NCI-H146 (cell line): Measurements from ENCODE around the gene CASK.

Experiments
- DNase-seq: peaks from one replicate; lab custom pipeline; 2025; lab: John Stamatoyannopoulos, UW

The CASK gene

DNA sequence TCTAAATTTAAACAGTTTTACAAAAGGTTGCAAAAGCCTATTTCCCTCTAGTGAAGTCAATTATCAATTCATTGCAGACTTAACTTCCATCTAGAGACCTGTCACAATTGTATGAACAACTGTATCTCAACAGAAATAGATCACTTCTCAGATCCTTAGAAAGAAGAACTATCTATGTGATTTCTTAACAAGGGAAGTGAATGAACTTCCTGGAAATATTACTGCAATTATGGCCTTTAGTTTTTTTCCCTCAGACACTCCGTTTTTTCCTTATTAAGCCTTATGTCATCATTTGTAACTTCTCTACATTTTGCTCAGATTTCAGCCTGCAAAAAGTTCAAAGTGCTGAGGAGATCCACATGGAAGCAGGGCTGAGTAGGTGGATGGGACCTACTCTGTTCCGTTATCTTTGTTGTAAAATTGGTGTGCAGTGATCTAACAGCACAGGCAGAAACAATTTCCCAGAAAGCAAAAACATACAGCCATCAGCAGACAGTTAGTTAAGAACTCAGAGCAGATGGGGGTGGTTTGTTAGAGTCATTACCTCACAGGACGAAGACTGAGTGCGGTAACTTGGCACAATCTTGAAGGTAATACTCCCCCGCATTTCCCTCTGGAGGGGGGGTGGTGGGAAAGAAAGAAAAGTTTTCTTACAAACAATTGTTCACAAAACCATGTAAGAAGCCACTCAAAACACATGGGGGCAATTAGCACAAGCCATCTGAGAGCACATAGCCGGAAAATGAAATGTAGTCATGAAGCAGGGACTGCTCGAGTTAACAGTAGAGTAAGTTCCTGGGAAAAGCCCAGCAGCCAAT is 363.9 kb downstream of the CASK start:
- no peak for DNase-seq

DNA sequence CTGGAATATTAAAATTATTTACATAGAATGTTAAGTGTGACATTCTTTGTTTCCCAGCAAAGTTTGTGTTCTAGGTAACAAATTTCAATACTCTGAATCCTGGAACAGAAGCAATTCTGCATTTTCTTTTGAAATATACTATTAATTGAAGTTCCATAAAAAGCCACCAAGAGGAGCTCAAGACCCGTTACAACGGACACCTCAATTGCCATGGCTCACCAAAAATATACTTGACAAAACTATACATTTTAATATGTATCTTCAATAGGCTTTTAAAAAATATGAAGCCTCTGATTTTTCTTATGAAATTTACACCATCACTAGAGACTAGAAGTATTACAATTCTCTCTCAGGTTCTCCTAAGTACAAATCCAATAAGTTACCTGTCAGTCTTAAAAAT is 364.8 kb downstream of the CASK start:
- DNase-seq: no peak

DNA sequence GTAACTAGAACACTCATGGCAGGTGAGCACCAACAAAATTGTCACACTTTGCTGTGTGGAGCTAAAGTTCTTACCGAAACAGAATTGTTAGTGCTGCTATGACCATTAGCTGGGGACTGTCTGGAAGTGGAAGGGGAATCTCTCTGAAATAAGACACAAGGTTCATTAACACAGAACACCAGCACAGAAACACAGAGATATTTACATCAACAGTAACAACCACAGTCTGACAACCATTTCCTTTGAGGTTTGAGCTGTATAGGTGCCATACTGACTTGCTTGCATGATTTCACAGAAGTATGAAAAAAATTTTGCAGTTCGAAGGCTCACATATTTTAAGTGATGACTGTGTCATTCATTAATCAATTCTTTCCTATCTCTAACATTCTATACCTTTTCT is 366.4 kb downstream of the CASK start:
- no peak for DNase-seq

DNA sequence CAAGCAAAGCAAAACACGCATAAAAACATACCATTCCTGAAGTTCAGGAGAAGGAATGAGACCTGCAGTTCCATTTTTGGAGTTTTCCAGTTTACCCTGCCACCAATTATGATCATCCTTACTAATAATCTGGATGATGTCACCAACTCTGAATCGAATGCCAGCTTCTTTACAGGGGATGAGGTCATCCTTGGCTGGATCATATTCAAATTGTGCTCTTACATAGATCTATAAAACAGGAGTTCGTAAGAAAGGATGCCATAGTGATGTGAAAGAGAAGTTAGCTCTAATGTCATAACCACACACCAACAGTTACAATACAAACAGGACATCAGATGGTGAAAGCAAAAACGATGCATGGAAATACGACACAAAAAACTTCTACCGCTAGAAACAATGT is 369.7 kb downstream of the CASK start:
- no peak for DNase-seq

DNA sequence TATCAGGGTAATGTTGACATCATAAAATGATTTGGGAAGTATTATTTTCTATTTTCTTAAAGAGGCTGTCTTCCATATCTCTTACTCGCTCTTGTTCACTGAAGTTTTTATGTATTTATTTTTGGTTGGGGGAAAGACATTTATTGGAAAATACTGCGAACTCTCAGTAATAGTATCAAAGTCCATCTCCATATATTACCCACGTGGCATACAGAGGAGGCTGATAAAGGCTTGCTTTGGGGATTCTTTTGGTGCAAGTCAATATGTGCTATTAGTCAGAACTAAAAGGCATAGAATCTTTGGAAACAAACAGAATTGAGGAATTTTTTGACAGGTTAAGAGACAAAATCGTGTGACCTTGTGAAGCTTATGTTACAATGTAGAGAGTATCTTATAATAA is 374.9 kb downstream of the CASK start:
- DNase-seq: no peak

DNA sequence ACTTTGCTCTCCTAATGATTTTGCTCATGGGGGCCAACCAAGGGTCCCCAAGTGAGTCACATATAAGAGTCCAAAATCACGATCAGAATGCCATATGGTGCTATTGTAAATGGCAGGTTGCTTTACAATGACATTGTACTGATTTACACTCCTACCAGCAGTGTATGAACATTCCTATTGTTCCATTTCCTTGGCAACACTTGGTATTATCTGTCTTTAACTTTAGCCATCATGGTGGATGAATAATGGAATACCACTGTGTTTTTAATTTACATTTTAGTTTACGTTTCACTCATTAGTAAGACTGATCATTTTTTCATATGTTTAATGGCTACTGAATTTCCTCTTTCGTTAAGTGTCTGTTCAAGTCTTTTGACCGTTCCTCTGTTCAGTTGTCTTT is 379.7 kb downstream of the CASK start:
- DNase-seq: no peak

DNA sequence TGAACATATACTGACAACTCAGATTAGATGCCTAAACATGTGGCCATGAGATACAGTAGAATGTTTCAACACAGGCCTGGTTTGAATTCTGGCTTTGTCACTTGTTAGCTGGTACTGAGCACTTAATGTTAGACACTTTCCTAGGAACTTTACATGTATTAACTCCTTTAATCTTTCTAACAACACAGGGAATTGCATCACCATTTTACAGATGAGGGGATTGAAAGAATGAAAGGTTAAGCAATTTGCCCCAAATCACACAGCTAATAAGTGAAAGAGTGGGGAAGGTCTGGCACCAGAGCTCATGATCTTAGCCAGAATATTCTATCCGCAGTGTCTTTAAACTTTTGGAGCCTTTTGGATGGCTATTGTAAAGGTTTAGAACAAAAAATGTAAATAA is 380.3 kb downstream of the CASK start:
- no peak for DNase-seq

DNA sequence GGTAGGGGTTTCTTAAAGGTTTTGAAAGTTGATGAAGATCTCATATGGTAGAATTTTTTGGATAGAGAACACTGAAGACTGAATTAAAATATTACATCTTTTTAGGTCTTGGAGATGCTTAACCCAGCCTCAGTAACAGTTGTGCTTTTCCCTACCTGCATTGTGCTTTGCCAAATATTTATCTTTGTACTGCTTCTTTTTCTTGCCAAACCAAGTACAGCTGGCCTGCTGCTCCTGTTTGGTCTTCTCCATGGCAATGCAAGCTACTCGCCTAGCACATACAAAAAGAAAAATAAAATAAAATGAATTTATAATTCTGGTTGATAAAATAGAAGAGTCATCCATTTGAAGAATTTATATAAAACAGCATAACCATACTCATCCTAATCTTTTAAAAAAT is 380.8 kb downstream of the CASK start:
- DNase-seq: no peak

DNA sequence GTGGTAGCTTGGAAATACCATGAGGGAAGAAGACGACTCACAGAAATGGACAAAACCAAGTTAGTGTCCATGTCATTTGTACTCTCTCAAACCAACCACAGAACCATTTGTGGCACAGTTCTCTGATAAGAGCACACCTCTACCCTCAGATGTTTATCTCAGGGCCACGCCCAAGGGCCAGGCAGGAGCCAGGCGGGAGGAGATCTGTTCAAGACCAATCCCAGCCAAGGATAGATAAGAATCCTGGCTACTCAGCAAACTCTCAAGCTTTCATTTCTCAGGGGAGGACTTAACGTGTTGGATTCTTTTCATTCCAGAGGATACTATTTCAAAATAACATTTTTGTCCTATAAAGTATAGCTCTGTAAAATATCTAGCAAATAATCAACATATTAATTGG is 381.2 kb downstream of the CASK start:
- DNase-seq: no peak

DNA sequence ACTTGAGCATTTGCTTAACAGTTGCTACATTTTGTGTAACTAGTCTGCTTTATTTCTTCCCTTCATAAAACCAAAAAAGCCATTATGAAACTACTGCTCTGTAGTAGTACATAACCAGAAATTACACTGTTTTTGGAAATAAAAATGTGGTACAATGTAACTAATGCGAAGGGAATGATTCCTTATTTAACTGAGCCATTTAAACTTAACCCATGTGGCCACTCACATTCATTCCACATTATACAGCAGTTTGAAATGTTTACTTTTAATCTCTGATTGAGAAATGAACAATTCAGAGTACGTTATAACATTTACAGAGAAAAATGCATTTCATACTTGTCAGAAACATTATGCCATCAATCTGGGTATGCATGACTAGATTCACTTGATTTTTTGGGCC is 382.0 kb downstream of the CASK start:
- no peak for DNase-seq

DNA sequence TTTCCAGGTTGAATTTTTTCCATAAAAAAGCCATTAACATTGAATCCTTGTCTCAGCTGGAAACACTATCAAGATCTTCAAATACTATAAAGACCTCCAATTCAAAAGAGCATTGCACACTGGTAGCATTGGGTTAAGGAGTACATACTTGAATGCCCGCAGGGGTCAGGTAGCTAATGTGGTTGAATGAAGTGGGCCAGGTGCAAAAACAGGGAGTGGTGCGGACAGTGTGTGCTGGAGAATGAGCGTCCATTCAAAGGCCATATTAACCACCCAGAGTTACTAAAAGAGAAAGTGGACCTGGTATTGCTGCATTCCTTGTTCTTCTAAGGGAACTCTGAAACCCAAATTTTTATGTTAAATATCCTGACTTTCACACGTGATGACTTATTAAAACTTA is 384.6 kb downstream of the CASK start:
- peak; percentile 64 for DNase-seq

DNA sequence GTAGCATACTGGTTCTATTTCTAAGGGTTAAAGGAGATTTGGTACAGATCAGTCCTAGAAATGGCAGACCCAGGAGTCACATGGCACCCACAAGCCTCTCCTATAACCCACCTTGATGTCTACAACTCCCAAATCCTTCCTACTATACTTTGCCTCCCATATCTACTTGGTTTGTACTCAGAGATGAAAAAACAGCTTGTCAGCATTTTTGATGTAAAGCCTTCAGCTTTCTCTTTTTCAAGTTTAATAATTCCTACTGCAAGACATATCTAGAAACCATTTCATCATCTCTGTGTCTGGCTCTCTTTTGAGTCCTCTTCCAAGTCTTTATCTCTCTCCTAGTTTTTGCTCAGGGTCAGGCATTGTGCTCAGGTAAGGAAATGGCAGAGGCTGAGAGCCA is 393.3 kb downstream of the CASK start:
- no peak for DNase-seq

DNA sequence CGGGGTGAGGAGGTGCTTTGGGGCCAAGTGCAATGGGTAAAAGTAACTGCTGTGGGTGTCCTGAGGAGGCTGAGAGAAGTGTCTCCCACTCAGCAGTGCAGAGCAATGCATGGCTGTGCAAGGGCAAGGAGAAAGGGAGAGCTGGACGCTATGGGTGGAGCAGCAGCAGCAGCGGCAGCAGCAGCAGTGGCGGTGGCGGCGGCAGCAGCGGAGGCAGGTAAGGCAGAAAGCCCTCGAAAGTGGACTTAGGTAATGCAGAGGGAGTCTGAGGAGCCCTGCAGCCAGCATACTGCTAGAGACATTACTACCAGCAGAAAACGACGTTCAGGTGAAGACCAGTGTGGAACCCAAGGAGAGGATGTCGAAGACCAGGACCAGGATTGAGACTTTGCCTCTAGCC is 394.1 kb downstream of the CASK start:
- DNase-seq: no peak

DNA sequence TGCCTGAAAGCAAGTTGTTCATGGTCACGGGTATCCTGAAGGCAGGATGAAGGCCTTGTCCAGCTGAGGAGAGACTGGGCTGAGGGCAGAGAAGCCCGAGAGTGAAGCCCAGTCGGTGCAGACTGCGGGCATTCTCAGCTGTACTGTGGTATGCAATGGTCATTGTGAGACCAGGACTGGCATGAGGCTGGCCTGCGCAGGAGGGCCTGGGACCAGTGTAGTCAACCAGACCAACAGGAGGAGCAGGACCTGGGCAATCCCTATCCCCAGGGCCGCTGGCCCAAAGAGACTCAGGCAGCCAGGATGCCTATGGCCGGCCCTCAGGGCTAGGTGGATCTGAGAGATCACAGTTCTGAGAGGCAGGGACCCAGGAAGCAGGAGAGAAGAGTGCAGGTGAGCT is 394.6 kb downstream of the CASK start:
- no peak for DNase-seq

DNA sequence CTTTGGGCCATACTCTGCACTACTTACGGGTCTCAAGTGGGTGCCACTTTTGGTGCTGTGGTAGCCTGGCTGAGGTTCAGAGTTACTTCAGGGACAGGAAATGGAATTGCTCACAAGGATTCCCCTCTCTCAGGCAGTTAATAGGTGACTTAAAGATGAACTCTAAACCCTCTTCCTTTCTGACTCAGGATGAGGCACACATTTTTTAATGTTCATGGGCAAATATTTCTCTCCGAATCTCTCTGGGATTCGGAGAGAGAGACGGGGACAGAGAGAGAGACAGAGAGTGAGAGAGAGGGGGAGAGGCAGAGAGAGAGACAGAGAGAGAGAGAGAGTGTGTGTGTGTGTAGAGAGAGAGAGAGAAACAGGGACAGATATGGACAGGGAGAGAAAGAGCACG is 396.4 kb downstream of the CASK start:
- no peak for DNase-seq

DNA sequence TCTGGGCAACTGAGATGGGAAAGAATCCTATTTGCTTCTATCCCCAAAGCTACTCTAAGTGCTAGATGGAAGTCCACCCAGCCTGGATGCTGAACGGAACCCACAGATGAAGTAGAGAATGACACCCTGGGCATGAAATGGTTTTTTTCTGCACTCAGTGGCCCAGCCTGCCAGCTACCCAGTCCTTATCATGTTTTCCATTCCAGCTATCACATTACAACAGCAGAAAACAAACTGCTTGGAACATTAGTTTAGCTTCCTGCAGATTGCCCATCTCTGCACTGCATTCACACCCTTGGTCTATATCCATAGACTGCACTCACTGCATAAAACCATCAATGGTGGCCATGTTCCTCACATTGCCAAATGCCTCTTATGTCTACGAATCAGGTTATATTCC is 397.1 kb downstream of the CASK start:
- no peak for DNase-seq

DNA sequence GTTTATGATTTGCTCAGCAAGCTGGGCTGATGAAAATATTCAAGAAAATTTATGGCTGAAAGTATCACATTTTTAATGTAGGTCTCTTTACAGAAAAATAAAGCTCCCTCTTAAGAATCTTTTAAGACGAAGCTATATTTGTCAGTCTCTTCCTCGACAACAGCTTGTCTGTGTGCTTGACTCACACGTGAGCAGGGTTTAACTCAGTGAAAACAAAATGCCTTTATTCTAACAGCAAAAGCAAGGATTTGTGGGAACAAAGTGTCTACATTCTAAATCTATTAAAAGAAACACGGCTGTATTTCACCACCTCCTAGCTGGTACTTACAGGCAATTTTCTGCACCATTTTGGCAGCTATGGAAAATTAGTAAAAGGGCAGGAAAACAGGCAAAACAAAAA is 400.7 kb downstream of the CASK start:
- DNase-seq: no peak

DNA sequence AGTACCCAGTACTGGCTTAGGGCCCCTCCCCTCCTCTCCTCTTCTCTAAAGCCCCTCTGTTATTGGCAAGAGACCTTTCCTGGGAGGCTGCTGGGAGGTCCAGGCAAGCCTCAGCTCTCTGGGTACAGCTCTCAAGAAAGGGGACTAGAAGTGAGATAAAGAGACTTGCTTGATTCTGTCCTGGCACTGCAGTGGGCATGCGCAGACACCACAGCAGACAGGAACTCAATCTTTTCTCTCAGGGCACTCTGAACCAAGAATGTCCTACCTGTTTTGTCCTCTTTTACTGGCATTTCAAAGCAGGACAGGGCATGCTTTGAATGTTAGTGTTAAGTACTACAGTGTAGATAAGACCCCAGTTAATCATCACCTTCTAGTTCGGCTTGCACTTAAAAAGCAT is 401.3 kb downstream of the CASK start:
- no peak for DNase-seq

DNA sequence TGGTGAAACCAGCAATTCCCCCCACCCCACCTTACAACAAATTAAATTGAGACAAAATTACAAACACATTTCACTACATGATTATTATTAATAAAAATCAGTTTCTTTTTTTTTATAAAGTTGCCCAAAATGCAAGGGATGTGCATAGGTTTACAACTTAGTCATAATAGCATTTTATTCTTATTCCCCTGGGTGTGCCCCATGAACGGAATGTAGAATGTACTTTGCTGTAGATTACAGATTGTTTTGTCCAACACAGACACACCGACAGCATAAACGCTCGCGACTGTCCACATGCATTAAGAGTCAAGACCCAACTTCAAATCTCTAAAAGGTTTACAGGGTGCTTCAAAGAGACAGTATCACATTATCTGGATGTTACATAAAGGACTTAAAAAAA is 403.9 kb downstream of the CASK start:
- no peak for DNase-seq

DNA sequence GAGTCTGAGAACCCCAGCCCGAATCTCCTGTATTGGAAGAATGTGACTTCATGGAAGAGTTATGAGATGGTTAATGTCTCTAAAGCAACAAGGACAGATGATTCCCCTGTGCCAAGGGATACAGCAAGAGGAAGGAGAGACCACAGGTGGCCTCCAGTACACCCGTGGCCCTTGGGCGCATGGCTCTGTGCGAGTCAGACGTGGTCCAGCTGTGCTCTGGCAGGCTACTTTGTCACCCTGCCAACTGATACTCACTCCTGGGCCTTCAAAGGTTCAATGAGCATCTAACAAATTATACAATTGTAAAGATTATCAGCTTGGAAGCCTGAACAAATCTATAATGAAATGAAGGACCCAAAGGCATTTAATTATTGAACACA is 404.5 kb downstream of the CASK start:
- peak; percentile 0 for DNase-seq

DNA sequence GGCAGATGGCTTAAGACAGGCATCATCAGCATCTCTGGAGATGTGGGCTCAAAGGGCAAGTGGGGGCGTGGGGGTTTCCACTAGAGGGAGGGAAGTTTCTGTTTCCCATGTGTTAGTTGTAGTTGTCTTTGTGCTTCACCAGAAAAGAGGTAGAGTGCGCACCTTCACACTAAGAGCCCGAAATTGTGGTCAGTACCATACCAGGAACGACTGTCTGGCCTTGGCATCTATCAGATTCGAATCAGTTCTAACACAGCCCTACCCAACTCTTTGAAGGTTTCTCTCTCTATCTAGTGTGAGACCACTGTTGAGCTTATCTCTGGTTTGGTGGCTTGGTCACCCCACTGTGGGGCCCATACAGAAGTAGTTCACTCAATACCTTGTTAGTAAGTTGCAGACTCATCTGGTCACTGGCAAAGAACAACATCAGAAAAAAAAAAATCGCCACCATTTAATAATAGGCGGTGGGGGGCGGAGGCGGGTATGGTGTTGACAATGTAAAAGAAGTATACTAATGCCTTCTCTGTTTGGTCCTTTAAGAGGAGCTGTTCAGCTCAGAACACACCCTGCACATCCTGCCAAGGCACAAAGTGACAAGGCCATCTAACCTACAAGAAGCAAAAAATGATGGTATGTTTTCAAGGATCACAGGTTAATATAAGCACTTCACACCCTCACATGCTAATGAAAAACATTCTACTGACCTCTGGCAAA is 405.1 kb downstream of the CASK start:
- DNase-seq: no peak

DNA sequence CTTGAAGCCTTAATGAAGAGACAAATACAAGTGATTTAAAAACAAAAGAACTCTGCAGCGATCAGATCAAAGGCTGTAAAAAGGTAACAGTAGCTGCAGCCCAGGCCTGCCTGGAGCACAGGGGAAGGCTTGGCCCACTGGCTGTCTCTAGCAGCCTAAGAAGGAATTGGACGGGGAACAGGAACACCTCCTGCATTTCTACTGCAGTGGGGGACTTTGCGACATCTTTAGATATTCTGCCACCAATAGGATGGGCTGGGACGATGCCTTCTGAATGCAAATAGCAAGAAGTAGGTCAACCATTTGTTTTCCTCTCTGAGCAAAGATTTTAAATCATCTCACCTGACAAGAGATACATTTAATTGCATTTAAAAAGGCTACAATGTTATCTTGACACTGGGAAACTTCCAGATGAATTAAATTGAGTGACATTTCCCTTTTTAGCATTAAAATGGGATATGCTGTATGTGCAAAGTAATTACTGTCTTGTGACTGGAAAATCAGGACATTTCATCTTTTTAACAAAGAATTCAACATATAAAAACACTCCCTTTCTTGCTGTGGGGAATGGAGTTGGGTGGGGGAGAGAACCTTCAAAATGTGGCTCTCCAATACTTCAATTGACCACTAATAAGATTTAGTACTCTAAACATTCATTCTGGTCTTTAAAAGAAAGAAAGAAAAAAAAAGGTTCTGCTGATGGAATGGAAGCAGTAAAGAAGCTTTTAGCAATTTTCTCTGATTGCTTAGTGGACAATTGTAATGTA is 406.2 kb downstream of the CASK start:
- no peak for DNase-seq

DNA sequence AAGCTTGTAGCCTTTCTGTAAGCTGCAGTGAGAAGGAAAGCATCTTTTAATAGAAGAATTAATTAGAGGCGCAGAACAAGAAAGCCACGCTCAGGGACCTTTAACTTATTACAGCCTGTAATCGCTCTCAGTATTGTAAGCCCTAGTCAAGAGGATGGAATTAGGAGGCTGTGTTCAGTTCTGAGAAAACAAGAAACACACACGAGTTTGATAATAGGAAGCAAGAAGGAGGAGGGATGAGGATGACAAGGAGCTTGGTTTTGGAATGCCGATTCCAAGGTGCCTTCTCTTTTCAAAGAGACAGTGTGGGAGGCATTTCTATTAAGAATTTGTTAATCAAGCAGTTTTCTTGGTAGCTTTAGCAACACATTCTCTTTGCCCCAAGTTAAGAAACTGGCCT is 406.9 kb downstream of the CASK start:
- DNase-seq: no peak
